Keratinocyte (primary cell): ENCODE results near the gene ZNF668. TPM values are rescaled to one million over a fixed set of nuclear protein-coding genes. Genes with fewer than 3 reads are reported as not detected.

Source experiments
- DNase-seq: peaks from one replicate; pipeline ENCODE4 v3.0.0-alpha.2; 2011; ENCODE audit warnings: low read depth, missing footprints, low spot score
- FAIRE-seq: peaks from 2 replicates; lab custom pipeline; 2011; peaks lifted over from hg19 to GRCh38; lab: Jason Lieb, UNC
- H2AFZ ChIP-seq: 2 replicates; pipeline ENCODE4 v1.6.0; 2012; ENCODE audit warnings: low read length, control low read depth, inconsistent platforms; ENCODE audit not compliant: control insufficient read depth
- H3K27ac ChIP-seq: 2 replicates; pipeline ENCODE4 v1.5.1; 2011; ENCODE audit warnings: low read length; ENCODE audit not compliant: control insufficient read depth, insufficient read depth
- H3K27me3 ChIP-seq: 3 replicates; pipeline ENCODE4 v1.6.0; 2011; ENCODE audit warnings: low read length; ENCODE audit not compliant: control insufficient read depth, insufficient read depth; ENCODE audit errors: extremely low read depth
- H3K36me3 ChIP-seq, 2 experiments: 2 replicates in 1 of 2; 3 replicates in 1 of 2; pipeline ENCODE4 v1.5.1; 2011; ENCODE audit warnings: low read length in 2 of 2, mild to moderate bottlenecking in 1 of 2; ENCODE audit not compliant: control insufficient read depth in 2 of 2, insufficient read depth in 2 of 2; ENCODE audit errors: extremely low read depth in 1 of 2
- H3K4me1 ChIP-seq: 3 replicates; pipeline ENCODE4 v1.5.1; 2011; ENCODE audit warnings: low read length; ENCODE audit not compliant: control insufficient read depth, insufficient read depth; ENCODE audit errors: extremely low read depth
- H3K4me2 ChIP-seq: 3 replicates; pipeline ENCODE4 v1.6.0; 2011; ENCODE audit warnings: low read depth, low read length; ENCODE audit not compliant: control insufficient read depth, insufficient read depth; ENCODE audit errors: extremely low read depth
- H3K4me3 ChIP-seq, 3 experiments: fragments of 200-600 bp in 1 of 3; sonication (generic) in 1 of 3; 2 replicates in 2 of 3; 3 replicates in 1 of 3; pipeline ENCODE4 v1.5.1; 2011 to 2016; ENCODE audit warnings: low read length in 3 of 3, mild to moderate bottlenecking in 3 of 3, control low read depth in 2 of 3, inconsistent platforms in 1 of 3, low read depth in 1 of 3, mixed read lengths in 1 of 3, mixed run types in 1 of 3, moderate library complexity in 1 of 3; ENCODE audit not compliant: control insufficient read depth in 2 of 3, insufficient read depth in 2 of 3; ENCODE audit errors: extremely low read depth in 1 of 3
- H3K79me2 ChIP-seq: 2 replicates; pipeline ENCODE4 v1.6.0; 2012; ENCODE audit warnings: low read length; ENCODE audit not compliant: control insufficient read depth, insufficient read depth
- H3K9ac ChIP-seq: 3 replicates; pipeline ENCODE4 v1.6.0; 2011; ENCODE audit warnings: low read length; ENCODE audit not compliant: control insufficient read depth, insufficient read depth; ENCODE audit errors: extremely low read depth
- H3K9me1 ChIP-seq: 3 replicates; pipeline ENCODE4 v1.6.0; 2011; ENCODE audit warnings: low read length; ENCODE audit not compliant: control insufficient read depth, insufficient read depth; ENCODE audit errors: extremely low read depth
- H3K9me3 ChIP-seq: 2 replicates; pipeline ENCODE4 v1.5.1; 2012; ENCODE audit warnings: low read depth, low read length; ENCODE audit not compliant: control insufficient read depth
- H4K20me1 ChIP-seq: 3 replicates; pipeline ENCODE4 v1.6.0; 2011; ENCODE audit warnings: low read length; ENCODE audit not compliant: control insufficient read depth, insufficient read depth; ENCODE audit errors: extremely low read depth
- CTCF ChIP-seq, 3 experiments: IDR thresholded peaks in 1 of 3; conservative IDR thresholded peaks in 1 of 3; optimal IDR thresholded peaks in 1 of 3; 2 replicates in 2 of 3; 3 replicates in 1 of 3; pipeline versions ENCODE3 to v1.5.1; 2011; ENCODE audit warnings: low read length in 3 of 3, mild to moderate bottlenecking in 3 of 3, moderate library complexity in 2 of 3, control low read depth in 1 of 3, inconsistent platforms in 1 of 3; ENCODE audit not compliant: insufficient read depth in 2 of 3; ENCODE audit errors: extremely low read depth in 1 of 3
- EZH2 ChIP-seq: IDR thresholded peaks from one replicate; pipeline ENCODE4 v1.6.1; 2012; ENCODE audit warnings: inconsistent platforms, mild to moderate bottlenecking, low read length, moderate library complexity
- dilution Hi-C: fragments of 300-500 bp; cut with MboI; formaldehyde crosslinking; loops from one replicate; pipeline ENCODE4 v1.7.0; 2020; ENCODE audit warnings: low sequenced_read_pairs; ENCODE audit not compliant: extremely low pct_ligation_motif_present
- polyA plus RNA-seq, 5 experiments: library from polyadenylated mRNA; depleted of rRNA in 3 of 5; stranded (reverse) in 3 of 5; stranded (forward) in 1 of 5; unstranded in 1 of 5; fragments of >200 nt; gene quantifications; 1 replicate in 1 of 5; 2 replicates in 3 of 5; 3 replicates in 1 of 5; pipeline versions ENCODE4 v1.2.1 to v1.2.3, GENCODE V29; 2011 to 2012; ENCODE audit warnings: missing spikeins in 2 of 5, low read depth in 1 of 5, low replicate concordance in 1 of 5

The ZNF668 gene
- polyA plus RNA-seq, 1 donor (not counting 4 experiments of a cell fraction or from before 2014, with no cell fraction given) = 5.5 TPM

- peaks cover 12% of the 10 kb centered on the region for H3K4me1 ChIP-seq
- peaks cover 16% of the 10 kb centered on the region for H3K79me2 ChIP-seq
- DNase-seq (no peak), FAIRE-seq (no peak)
- no peaks in the 10 kb centered on the region for H3K9me1 ChIP-seq
- H4K20me1 ChIP-seq = no peaks in the 10 kb centered on the region
- dilution Hi-C loops = no loop called here
- TF ChIP-seq EZH2 = no peak
- H3K4me3 ChIP-seq = no peak overlapping the region
- no peaks in the 10 kb centered on the region for H3K27me3 ChIP-seq
- H3K27ac ChIP-seq = no peak overlapping the region
- no peaks in the 10 kb centered on the region for H3K9me3 ChIP-seq
- H3K36me3 ChIP-seq = peaks cover 7 to 12% of the 10 kb centered on the region in 2 experiments
- no peak overlapping the region for H3K4me2 ChIP-seq
- H3K9ac ChIP-seq = no peak overlapping the region
- H2AFZ ChIP-seq = no peak overlapping the region
Observed at GRCh38 chr16:31087971-31088370, 13.9 kb upstream of the ZNF668 start.

GRCh38 chr16:31087481-31087880, 13.4 kb upstream of the ZNF668 start:
- Histone ChIP-seq H3K4me1 (peaks cover 12% of the 10 kb centered on the region), H3K9ac (no peak overlapping the region), H3K9me3 (no peaks in the 10 kb centered on the region), H3K36me3 (peaks cover 8 to 14% of the 10 kb centered on the region in 2 experiments), H3K9me1 (no peaks in the 10 kb centered on the region), H2AFZ (no peak overlapping the region), H4K20me1 (no peaks in the 10 kb centered on the region), H3K4me2 (no peak overlapping the region), H3K79me2 (peaks cover 11% of the 10 kb centered on the region), H3K4me3 (no peak overlapping the region), H3K27me3 (no peaks in the 10 kb centered on the region), H3K27ac (no peak overlapping the region)
- dilution Hi-C loops = no loop called here
- no peak for FAIRE-seq
- no peak for DNase-seq
- TF ChIP-seq CTCF (optimal IDR thresholded peaks at IDR 0.05 in 1 of 3, IDR thresholded peaks at IDR 0.05 in 1 of 3, conservative IDR thresholded peaks at IDR 0.05 in 1 of 3; ENCODE audit: extremely low read depth in 1 of 3, insufficient read depth in 2 of 3, low read length in 3 of 3) (no peak), EZH2 (no peak)

GRCh38 chr16:31086629-31086906, 12.5 kb upstream of the ZNF668 start:
- no peak overlapping the region for H2AFZ ChIP-seq
- DNase-seq = no peak
- no peak overlapping the region for H3K4me3 ChIP-seq
- no peak overlapping the region for H3K4me2 ChIP-seq
- TF ChIP-seq EZH2 = no peak
- TF ChIP-seq CTCF (optimal IDR thresholded peaks at IDR 0.05 in 1 of 3, IDR thresholded peaks at IDR 0.05 in 1 of 3, conservative IDR thresholded peaks at IDR 0.05 in 1 of 3; ENCODE audit: extremely low read depth in 1 of 3, insufficient read depth in 2 of 3, low read length in 3 of 3) = no peak
- dilution Hi-C loops = no loop called here
- H3K4me1 ChIP-seq = peaks cover 12% of the 10 kb centered on the region
- no peaks in the 10 kb centered on the region for H4K20me1 ChIP-seq
- FAIRE-seq = no peak
- H3K9ac ChIP-seq = no peak overlapping the region
- peaks cover 14% of the 10 kb centered on the region in 2 experiments for H3K36me3 ChIP-seq
- H3K79me2 ChIP-seq = peaks cover 8% of the 10 kb centered on the region
- H3K27ac ChIP-seq = no peak overlapping the region
- no peaks in the 10 kb centered on the region for H3K9me3 ChIP-seq
- H3K27me3 ChIP-seq = no peaks in the 10 kb centered on the region
- no peaks in the 10 kb centered on the region for H3K9me1 ChIP-seq
